ENCODE data around the gene CCNB2. TPM values are rescaled to one million over a fixed set of nuclear protein-coding genes. Genes with fewer than 3 reads are reported as not detected.
"Not testable (repeated sequence)": the region's sequence is repeated elsewhere in the genome, so short reads cannot be mapped to it uniquely, and the experiment has no call there.

CCNB2 gene
- polyA plus RNA-seq, 3 donors: 41.8 to 50.2 (median 42.3) TPM

DNA sequence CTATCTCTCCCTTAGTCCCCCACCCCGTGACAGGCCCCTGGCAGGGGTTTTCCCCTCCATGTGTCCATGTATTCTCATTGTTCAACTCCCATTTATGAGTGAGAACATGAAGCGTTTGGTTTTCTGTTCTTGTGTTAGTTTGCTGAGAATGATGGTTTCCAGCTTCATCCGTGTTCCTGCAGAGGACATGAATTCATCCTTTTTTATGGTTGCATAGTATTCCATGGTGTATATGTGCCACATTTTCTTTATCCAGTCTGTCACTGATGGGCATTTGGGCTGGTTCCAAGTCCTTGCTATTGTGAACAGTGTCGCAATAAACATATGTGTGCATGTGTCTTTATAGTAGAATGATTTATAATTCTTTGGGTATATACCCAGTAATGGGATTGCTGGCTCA lies 20.7 kb downstream of the CCNB2 start:
- DNase-seq: not testable (repeated sequence)

DNA sequence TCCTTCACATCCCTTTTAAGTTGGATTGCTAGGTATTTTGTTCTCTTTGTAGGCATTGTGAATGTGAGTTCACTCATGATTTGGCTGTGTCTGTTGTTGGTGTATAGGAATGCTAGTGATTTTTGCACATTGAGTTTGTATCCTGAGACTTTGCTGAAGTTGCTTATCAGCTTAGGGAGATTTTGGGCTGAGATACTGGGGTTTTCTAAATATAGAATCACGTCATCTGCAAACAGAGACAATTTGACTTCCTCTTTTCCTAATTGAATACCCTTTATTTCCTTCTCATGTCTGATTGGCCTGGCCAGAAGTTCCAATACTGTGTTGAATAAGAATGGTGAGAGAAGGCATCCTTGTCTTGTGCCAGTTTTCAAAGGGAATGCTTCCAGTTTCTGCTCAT lies 22.3 kb downstream of the CCNB2 start:
- not testable (repeated sequence) for DNase-seq

DNA sequence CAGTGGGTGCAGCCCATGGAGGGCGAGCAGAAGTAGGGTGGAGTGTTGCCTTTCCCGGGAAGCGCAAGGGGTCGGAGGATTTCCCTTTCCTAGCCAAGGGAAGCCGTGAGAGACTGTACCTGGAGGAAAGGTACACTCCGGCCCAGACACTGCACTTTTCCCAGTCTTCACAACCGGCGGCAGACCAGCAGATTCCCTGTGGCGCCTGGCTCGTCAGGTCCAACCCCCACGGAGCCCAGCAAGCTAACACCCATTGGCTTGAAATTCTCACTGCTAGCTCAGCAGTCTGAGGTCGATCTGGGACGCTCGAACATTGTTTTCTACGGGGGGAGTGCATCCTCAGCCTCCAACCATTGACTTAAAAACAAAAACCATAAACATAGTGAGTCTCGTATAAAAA lies 26.5 kb downstream of the CCNB2 start:
- DNase-seq: no peak

DNA sequence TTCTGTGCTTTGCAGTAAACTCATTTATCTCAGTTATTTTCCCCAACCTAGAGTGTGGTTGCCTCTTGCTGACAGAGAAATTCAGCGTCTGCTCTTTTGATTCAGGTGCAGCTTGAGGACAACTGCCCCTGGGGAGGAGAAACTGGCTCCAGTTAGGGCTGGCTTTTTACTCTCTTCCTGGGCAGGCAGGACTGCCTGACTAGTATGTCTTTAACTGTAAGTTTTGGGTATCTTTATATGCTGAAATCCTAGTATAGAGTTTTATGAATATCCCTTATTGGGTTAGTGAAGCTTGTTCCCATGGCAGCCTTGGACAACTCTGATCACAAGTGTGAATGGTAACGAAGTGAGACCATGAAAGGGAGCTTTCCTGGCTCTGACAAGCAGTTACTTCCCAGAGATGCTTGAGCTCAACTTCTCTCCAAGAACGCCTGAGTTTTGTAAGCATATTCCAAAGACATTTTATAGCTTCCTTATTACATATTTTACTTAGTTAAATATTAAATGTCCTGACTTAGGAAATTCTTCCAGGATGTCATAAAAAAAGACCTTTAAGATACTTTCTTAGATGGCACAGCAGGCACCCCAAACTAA lies 27.1 kb downstream of the CCNB2 start:
- no peak for DNase-seq

DNA sequence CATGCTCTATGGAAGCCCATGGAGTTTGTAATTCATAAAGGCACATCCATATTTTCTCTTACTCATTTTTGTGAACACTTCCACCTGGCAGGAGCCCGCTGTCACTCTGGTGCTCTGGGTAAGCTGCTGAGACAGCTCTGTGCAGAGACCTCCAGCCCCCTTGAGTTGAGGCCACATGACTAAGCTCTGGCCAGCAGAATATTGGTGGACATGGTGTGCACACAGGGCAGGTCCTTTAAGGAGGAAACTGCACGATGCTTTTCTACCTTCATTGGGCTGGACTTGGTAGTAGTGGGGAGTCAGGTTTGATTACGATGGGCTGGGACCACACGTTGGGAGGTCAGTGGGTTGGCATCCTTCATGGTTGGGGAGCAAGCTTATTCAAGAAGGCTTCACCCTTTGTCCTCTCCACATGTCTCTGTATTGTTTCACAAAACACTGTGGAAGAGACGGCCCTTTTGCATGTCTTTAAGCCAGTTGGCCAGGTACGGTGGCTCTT lies 29.0 kb downstream of the CCNB2 start:
- no peak for DNase-seq

DNA sequence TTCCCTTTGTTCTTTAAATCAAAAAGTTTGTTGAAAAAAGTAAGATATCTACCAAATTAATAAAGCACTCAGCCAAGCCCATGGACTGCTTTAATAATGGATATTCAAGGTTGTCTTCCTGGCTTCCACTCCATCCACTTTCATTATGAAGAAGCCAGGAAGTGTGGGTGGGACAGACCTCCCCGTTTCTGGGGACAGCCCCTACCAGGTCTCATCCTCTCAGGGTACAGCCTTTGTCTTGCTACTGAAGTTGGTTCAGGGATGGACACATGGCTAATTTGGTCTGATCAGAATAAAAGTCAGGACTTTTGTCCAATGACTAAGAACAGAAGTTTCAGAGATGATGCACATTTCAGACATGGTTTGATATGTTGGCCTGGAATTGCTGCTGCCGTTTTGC lies 32.6 kb downstream of the CCNB2 start:
- DNase-seq: no peak

DNA sequence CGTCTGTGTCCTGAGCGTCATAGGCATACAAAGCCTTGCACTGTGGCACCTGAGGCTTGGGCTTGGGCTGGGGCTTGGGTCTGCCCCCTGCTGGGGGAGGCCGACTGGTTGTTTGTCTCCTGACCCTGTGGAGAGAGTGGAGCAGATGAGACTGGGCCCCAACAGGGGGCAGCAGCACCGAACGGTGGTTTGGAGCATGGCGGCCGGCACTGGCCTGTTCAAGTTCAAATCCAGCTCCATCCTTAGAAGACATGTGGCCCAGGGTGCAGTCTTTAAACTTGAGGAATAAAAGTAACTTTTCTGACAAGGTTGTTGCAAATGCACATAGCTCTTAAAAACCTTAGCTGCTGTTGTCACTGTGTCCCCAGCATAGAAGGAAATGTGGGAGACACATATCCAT lies 33.3 kb downstream of the CCNB2 start:
- no peak for DNase-seq

DNA sequence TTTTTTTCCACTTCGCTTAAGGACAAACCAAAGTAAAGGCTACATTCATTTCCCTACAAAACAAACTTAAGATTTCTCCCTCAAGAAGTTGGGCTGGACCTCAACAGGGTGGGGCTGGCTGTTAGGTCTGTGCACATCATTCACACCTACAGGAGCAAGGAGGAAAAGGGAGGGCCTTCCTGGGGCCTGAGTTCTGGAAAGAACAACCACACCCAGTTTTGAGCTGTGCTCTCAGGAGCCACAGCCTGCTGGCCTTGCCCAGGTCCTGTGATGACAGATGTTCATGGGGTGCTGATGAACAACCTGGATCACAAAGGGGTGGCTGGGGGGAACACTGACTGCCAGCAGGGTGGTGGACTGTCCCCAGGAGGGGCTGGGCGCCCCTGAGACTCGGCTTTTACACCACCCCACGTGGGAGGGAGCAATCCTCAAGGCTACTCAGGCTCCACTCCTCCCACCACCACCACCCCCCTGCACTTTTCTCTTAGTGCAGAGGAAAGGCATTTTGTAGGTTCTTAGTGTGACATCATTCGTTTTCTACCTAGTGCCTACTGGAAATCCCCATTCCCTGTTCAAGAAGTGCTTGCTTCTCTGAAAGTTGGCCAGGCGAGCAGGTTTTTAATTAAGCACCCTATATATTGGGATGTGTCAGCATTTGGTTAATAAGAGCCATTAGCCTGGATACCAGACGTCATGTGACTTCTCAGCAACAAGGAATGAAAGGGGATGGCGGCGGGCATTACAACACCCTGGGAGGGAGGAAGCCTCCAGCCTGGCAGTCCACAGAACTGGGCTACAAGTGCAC lies 35.7 kb downstream of the CCNB2 start:
- DNase-seq: no peak

DNA sequence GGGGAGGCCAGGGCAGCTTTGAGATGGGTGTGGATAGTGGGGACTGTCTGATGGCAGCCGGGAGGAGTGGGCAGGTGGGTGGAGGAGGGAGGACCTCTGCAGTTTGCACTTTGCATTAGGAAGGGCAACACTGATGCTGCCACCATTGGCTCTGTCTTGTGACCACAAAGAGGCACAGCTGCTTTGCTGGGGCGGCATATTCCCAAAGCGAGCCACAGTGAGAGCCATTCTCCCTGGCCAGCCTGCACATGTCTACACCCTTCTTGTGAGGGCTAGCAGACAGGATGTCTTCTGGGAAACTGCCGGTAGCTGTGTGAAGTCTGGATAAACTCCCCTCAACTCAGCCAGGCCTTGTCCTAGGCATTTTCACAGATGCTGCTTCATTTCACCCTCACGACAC lies 38.3 kb downstream of the CCNB2 start:
- DNase-seq: no peak

DNA sequence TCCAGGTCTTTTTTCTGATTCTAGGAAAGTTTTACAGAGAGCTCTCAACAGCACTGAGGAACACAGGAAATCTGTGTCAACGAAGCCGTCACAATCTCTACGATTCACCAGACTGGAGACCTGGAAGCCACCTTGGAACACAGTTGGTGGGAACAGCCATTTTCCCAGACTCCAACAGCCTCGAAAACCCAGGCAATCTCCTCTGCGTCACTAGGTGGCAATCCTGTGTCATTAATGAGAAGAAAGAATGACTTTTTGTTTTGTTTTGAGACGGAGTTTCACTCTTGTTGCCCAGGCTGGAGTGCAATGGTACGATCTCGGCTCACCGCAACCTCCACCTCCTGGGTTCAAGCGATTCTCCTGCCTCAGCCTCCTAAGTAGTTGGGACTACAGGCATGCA lies 39.6 kb downstream of the CCNB2 start:
- not testable (repeated sequence) for DNase-seq

DNA sequence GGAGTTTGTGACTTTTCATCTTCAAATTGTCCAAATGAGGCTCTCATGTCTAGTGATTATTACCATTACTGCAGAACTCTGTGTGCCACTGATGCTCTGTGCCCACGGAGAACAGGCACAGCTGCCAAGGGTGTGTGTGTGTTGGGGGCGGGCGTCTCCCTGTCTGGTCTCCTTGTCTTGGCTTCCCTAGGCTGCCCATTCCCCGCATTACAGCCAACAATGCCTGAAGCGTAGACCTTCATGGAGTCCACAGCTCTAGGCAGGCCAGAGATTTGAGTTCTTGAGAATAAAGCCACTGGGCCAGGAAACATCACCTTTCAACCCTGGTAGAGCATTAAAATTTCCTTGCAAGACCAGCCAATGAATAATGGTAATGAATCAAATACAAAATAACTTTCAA lies 42.7 kb downstream of the CCNB2 start:
- DNase-seq: no peak

DNA sequence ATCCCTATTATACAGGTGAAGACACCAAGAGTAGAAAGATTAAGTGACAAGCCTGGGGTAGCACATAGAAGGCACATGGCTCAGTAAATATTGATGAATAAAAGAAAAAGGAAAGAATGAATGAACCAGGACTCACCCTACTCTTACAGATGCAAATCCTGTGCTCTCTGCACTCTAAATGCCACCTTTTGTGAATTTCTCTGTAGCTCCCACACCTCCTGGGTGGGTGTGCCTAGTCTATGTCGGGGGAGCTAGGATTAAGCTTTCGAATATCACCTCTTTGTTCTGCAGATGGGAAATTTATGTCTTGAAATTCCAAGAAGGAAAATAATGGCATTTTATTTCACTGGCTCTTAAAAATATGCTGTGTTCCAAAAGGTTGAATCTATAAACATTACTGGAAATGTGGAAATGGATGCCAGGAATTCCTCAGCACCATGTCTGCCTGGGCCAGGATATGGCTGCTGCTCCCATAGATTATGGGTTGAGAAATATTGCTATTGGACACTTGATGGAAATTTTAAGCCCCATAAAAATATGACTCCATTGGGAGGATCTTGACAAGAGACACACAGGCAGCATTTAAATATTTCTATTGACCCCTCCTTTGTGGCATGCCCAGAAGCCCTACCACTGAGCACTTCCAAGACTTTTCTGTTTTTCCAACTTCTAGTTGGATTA lies 43.3 kb downstream of the CCNB2 start:
- DNase-seq: no peak

DNA sequence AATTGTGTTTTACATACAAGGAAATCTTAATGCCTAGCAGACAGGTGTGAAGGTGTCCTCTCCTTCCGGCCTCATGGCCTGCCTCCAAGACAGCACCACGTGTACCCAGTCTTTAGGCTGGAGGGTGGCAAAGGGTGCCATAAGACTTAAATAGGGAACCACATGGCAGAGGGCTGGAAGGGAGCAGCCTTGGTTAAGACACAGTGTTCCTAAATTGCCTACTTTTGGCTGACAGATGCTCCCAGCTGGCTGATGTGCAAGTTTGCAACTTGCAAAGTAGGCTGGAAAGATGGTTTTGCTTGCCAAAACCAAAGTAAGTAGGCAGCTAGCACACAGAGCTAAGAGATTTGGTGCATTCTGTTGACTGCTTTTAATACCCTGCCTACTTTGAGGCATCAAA lies 45.2 kb downstream of the CCNB2 start:
- DNase-seq: no peak

DNA sequence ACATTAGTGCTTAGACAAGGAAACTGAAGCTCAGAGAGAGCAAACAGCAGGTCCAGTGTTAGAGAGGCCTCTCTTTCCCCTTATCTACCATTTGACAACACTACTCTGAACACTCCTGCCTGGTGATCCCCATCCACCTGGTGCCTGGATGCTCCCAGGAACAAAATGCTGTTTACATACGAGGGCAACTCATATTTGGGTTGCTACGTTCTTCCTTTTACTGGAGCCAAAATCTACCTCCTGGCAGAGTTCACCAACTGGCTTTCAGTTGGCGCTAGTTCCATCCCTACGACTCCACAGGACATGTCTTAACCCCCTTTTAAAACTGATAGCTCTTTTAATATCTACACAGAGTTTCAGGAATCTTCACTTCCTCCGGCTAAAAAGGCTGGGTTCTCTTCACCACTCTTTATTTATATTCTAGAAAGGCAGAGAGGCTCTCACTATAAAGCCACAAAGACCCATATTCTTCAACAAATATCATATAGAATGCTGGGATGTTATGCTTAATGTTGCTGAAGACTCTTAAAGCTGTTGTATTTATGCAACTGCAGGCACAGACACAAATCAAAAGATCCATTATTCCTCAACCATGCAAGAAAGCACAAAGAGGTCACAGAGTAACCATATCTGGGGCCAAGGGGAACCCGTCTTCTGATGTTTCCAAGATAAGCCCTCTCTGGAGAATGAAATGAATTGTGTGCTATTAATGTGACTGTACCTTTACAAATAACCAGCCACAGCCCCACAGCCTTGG lies 47.9 kb downstream of the CCNB2 start:
- no peak for DNase-seq

DNA sequence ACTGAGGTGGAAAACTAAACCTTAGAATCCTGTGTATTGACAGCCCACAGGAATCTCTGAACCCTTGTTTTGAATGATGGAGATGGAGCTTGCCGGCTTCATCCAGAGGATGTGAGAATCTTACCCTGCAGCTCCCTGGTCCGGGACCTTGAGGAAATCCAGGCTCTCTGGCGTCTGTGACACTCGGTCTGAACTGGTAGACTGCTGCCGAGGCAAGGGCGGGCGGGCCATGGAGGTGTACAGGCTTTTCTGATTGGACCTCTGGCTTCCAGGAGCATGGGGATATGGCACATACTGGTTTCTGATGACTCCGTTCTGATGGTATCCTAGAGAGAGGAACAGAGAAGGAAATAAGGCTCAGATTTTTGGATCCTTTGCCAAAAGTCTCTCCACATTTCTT lies 48.5 kb downstream of the CCNB2 start:
- no peak for DNase-seq

DNA sequence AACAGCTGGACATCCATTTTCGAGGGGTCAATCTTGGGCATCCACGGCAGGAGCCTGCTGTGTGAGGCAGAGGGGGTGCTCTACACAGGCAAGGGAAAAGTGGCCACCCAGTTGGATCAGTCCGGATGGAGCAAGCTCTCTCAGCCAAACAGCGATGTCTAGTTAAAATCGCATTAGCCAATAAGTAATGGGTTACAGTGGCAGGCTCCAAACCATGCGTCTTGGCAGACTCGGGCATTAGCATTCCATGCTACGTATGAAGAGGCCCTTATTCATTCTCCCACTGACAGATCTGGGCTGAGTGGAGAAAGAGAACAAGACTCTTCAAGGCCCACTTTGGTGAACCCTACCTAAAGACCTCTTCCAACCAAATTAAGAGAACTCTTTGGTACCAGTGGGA lies 49.3 kb downstream of the CCNB2 start:
- no peak for DNase-seq

DNA sequence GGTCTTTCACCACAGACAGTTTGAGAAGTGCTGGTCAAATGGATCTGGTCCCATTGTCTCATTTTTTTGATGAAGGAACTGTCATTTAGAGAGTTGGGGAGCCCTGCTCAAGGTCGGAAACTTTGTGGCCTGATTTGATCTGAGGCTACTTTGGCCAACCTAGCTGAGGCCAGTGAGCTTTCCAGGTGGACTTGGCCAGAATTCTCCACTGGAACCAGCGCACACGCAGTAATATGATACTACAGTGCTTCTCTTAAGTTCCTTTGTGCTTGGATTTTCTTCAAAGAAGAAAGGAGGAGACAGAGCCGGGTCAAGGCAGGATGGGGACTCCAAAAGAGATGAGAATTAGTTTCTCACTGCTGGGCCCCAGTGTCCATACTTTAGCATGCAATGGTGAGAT lies 50.5 kb downstream of the CCNB2 start:
- no peak for DNase-seq

DNA sequence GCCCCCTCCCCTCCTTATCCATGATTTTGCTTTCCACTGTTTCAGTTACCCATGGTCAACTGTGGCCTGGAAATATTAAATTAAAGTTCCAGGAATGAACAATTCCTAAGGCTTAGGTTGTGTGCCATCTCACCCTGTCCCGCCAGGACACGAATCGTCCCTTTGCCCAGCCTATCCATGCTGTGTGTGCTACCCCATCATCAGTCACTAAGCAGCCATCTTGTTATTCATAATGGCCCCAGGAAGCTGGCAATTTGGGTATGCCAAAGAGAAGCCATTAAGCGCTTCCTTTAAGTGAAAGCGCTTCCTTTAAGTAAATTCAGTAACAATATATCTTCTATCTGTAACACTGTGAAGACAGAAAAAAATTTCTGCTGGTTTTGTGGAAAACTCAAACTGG lies 52.5 kb downstream of the CCNB2 start:
- DNase-seq: no peak

DNA sequence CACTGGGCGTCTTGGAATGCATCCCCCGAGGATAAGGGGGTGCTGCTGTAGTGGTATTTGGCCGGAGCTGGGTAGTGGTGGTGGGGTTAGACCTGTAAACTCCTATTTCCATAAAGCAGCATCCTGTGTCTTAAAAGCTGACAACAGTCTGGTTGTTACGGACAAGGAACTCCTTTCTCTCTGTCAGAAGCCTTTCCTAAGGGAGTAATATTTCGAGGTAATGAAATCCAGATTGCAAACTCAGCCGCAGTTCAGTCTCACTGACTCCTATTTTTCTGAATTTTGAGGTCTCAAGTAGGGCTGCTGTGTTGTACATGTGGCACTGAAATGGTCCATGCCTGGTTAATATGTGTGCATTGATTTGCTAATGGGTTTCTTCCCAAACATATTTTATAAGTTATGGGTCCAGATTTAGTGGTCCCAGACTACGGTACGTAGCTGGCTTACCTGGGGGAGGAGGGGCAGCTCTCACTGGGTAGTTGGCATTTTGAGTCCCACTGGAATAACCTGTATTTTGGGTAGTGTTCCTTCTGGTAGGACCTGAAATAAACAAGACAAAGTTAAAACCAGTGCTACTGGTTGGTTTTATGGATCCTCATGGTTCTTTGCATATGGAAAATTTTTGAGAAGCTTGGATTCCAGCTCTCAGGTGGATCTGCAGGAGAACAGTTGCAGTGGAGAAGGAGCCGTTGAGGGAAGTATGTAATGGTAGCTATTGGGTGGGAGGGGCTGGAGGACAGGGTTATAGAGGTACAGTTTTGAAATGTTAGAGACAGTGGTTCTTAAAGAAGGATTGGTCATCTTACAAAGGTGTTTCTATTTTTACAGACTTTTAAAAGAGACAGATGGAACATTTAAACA lies 53.1 kb downstream of the CCNB2 start:
- no peak for DNase-seq

DNA sequence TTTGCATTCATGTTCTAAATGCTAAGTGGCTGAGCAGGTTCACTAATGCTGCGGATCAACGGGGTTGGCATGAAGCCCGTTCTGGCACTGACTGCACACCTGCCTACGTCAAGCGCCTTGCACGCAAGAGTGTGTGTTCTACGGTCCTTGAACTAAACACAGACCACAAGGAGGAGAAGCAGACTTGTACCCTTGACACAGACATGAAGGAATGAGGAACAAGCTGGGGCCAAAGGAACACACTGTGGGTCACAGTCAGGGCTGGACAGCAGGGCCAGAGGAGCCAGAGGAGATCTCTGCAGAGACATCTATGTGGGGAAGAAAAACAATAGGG lies 53.7 kb downstream of the CCNB2 start:
- DNase-seq: no peak

DNA sequence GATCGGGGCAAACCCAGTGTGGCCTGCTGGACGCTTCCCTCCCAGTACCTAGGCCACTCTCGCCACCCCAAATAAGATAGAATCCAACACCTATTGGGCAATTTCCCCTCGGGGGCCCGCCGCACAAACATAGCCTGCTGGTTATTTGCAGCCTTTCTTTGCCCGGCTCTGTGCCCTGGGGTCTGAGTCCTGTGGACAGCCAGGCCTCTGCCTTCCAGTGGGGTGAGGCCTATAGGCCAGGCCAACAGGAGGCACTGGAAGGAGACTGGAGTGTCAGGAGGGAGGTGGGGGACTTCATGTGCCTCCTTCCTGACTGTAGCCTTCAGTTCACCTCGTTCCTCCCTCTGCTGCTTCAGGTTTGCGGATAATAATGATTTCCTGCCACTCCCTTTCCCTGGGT lies 54.3 kb downstream of the CCNB2 start:
- no peak for DNase-seq

All from renal pelvis (tissue), 4 donors.